Stimulated activated CD4-positive, alpha-beta T cell treated with anti-CD3 and anti-CD28 coated beads, Interleukin-12 subunit alpha, Interleukin-12 subunit beta, amount 100 ng/mL, for 24 hours (primary cell): ENCODE data around the gene PAWR.
"Not testable (repeated sequence)": the region's sequence is repeated elsewhere in the genome, so short reads cannot be mapped to it uniquely, and the experiment has no call there.

Experiments
- DNase-seq, 2 experiments: peaks; one replicate each; pipeline ENCODE4 v3.0.0-alpha.2; 2020; ENCODE audit warnings: low read depth in 2 of 2

PAWR gene

DNA sequence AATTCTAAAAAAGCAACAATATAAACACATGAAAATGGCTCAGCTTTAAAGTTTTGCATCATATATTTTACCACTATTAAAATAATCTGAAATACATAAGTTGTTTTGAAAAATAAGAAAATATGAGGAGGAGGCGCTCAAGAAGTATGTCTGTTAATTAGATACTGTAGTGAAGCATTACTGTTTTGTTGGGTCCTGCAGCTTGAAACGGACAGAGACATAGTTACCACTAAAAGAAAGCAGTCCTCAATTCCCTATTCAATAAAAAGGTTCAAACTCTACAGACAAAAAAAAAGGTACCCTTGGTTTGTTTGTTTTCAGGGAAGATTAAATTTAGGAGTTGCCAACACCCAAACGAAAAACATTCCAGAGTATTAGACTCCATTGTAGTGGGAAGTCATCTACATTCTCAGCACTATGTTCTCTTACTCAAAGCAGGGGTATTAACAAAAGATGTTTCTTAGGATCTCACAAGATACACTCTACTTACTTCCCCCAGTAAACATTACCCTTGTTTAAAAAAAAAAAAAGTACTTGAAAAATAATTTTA, 3.0 kb downstream of the PAWR start:
- DNase-seq, result no peak

DNA sequence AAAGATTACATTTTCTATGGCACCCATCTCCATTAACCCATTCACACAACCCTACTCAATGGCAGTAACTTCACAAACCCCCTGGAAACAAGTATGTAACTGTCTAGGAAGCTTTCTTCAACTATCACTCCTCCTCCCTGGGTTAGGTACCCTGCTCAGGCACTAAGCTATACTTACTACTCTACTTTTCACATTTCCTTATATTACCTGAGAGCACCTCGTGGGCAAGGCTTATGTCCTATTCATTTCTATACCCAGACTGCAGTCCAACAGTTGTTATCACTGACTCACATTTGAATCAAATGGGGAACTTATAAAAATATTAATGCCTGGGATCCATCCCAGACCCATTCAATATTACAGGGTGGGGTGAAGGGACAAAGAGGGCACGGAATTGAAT, 4.6 kb downstream of the PAWR start:
- no peak for DNase-seq

DNA sequence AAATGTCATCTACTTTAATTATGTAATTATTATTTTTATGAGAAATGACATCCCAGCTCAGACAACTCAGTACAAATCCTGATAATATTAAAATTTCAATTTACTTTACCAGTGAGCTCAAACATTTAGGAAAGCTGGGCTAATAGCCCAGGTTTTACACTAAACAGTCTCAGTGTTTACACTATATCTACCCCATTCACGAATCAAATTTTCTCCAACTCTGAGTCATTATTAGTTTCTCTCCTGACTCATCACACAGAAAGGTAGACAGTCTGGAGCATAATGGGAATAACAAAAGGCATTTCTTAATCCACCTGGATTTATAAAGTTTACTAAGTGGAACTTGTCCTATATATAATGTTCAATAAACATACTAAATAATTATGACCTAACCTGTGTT, 5.7 kb downstream of the PAWR start:
- DNase-seq, result no peak

DNA sequence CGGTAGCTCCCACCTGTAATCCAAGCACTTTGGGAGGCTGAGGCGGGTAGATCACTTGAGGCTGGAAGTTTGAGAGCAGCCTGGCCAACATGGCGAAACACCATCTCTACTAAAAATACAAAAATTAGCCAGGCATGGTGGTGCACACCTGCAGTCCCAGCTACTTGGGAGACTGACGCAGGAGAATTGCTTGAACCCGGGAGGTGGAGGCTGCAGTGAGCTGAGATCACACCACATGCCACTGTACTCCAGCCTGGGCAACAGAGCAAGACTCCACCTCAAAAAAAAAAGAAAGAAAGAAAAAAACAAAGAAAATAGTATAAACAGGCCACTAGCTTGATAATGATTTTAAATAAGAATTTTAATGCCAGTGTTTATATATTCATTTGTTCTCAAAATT, 6.4 kb downstream of the PAWR start:
- DNase-seq, result not testable (repeated sequence)

DNA sequence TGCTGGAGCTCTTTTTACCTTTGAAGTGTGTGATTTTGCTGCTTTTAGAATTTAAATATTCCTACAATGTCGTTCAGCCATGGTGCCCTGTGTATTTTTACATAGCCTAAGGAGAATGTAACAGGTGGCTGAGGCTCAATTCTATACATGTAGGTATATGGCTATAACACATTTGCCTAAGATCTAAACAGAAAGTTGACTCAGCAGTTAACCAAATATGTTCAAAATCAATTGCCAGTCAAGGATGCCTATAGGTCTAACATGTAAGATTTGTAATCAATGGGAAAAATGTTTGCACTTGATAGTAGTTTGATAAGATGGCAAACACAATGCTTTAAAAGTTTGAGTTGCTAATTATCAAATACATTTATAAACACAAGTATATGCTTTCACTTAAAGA, 8.2 kb downstream of the PAWR start:
- DNase-seq, result no peak

DNA sequence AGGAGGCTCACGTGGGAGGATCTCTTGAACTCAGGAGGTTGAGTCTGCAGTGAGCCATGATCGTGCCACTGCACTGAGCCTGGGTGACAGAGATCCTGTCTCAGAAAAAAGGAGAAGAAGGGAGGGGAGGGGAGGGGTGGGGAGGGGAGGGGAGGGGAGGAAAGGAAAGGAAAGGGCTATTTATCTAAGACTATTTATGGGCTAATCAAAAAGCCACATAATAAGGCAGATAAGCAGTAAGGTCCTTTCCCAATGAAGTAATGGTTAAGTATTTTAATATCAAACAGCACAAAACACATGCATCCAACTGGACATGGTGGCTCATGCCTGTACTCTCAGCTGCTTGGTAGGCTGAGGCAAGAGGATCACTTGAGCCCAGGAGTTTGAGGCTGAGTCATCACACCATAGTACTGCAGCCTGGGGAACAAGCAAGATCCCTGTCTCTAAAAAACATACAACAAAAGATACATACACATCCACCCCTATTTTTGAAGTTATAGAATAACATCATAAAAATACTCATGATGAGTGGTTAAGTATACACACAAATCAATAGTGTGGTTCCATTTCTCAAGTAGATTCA, 9.7 kb downstream of the PAWR start:
- DNase-seq, result no peak

DNA sequence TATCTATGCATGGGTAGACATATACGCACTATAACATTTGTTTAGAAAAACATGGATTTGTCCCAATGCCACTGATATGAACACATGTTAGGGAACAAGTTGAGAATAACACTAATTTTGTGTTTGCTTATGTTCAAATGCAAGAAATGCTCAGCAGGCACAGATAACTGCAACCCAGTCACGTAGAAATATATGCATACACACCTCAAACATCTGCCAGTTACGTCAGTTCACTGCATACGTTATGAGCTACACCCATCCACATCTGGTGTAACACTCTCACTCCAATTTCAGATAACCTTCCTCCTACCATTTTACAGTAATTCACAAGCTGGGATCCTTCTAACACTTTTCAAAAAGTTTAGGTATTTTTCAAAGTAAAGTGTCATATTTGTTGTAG, 10.7 kb downstream of the PAWR start:
- DNase-seq, result no peak

DNA sequence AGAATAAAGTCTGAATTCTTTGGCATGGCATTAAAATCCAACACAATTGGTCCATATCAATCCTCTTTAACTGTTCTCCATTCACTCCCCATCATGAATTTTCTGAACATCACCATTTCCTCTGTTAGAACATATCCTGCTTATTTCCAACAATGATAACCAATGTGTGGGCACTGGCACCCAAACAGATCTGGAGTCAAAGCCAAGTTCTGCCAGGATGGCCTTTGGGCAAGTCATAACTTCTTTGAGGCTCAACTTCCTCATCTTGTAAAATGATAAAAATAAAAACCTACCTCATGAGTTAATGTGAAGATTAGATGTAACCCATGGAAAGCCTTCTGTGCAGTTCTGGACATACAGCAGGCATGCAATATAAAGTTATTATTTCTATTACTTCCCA, 12.5 kb downstream of the PAWR start:
- no peak for DNase-seq

DNA sequence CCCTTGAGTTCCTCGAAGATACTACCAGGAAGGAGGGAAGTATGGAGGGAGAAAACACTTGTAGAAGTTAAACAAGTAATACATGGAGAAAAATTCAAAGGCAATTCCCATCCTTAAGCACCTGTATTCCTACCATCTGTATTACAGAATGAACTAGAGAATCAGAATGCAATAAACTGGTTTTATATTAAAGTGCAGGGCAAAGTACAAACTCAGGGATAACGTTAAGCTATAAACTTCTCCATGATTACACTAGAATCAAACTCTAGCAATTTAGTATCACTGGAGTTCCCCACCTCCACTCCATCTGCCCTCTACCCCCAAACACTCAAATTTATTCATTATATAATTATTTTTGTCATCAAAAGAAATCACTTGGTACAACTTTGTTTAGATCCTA, 13.1 kb downstream of the PAWR start:
- no peak for DNase-seq

DNA sequence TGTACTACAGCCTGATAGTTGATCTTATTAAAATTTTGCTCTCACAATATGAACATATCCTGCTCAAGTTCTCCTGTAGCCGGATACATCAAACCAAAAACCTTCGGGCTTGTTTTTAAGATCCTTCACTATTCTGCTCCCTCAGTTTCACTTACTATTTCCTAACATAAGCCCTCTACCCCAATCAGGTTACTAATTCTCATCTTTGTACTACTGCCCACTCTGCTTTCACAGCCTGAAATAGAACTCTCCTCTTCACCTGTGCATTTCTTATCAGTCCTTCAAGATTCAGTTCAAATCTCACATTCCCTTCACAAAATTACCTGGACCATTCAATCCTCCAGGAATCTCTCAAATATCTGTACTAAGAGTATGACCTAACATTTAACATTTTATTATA, 14.2 kb downstream of the PAWR start:
- no peak for DNase-seq

DNA sequence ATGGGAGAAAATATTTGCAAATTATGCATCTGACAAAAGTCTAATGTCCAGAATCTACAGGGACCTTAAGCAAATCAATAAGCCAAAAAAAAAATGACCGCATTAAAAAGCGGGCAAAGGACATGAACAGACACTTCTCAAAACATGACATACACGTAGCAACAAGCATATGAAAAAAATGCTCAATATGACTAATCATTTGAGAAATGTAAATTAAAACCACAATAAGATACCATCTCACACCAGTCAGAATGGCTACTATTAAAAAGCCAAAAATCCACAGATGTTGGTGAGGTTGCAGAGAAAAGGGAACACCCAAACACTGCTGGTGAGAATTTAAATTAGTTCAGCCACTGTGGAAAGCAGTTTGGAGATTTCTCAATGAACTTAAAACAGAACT, 16.1 kb downstream of the PAWR start:
- no peak for DNase-seq

DNA sequence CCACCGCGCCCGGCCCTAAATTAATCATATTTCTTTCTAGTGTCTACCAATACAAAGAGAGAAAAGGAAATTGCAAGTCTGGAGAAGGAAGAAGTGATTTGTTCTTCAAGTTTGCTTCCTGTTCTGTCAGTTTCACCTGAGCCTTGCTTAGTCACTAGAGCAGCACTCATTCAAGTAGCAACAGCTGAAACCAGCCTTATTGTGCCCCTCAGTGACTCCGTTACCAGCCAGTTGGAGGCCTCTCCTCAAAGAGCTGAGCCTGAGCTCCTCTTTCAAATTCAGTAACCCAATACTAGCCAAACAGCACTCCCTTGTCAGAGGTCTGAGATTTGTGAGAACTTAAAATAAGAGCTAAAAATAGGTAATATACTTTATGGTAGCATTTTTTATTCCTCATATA, 17.4 kb downstream of the PAWR start:
- no peak for DNase-seq

DNA sequence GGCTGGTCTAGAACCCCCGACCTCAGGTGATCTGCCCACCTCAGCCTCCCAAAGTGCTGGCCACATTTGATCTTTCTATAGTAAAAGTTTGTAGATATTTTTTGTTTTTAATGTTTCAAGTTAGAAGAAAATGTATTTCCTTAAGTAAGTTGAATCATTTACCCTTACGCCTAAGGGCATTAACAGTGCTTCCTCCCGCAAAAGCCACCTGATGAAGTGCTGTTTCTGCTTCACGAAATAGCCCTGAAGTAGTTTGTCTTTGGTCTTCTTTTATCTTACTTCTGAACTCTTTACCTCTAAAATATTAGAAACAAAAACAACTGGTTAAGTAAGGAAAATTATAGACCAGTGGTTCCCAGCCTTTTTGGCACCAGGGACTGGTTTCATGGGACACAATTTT, 22.7 kb downstream of the PAWR start:
- no peak for DNase-seq

DNA sequence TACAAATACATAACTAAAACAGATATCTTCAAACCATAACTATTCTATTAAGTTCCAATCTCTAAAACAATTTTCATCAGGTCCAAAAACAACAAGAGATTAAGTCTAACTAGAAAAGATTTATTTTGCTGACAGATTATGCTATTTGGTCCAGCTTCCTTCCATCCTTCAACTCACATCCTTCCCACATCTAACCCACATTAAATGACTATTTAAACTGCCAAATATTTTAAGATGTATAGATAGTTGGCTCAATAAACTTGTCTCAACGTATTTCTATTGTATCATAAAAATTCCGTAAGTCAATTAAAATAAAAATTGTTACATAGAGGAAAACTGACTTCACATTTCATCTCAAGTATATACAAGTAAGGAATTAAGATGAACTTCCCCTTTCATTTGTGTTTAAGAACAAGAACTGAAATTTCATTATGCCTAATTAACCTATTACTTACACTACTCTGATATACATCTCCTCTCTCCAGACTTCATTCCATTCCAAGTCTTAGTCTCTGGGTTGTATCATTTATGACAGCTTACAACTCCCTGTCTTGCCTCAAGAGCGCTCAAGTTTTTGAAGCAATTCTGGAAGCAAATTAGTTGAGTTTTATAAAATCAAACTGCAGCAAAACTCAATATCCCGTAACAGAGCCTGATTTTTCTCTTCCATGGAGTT, 25.4 kb downstream of the PAWR start:
- DNase-seq, result no peak

DNA sequence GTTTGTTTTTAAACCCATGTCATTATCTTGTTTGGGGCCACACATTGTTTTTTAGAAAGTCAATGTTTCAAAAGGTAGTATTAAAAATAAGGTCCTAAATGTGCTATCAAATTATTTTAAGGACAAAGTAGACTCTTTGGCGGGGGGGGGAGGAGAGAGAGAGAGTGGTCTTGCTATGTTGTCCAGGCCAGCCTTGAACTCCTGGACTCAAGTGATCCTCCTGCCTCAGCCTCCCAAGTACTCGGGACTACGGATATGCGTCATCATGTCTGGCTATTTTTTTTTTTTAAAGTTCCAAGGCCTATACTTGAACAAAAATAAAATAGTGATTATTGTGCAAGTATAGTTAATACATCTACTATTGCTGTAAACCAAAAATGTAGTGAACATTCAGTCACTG, 26.2 kb downstream of the PAWR start:
- DNase-seq, result no peak

DNA sequence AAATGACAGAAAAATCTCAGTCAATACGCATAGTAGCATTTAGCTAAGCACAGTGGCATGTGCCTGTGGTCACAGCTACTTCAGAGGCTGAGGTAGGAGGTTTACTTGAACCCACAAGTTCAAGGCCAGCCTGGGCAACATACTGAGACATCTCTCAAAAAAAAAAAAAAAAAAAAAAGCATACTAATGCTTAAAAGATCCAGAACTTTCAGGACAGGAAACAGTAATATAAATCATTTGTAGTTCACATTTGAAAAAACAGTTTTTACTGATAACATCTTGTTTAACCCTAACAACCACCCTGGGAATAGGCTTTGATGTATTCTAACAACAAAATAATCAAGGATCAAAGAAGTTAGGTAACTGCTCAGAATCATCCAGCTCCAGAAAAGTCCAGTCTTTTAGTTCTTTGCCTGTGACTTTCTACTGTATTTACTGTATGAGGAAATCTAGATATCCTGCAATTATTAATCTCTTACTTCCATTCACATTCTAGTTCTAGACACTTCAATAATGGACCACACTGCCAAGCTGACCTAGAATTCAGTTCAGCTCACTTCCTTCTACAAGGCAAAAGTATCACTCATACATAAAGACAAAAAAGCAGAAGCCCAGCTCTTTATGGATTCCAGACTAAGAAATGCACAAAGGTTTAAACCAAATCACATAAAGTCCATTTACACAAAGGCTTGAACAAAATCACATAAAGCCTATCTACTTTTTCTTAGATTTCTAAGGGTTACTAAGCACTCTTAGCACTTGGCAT, 28.5 kb downstream of the PAWR start:
- no peak for DNase-seq

DNA sequence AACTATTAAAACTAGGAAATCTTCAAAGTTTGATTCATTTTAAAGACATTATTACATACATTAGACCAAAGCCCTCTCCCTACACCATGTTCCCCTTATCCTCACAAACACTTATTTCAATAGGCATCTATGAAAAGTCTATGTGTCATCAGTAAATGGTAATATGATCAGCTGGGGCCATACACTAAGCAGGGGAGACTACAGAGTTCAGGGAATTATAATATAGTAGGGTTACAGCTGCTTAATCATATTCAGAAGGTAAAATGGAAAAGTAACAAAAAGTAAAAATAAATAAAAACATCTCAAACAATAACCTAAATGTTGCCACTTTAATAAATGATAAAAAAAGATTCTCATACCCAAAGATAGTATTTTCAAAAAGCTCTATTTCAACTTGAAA, 29.1 kb downstream of the PAWR start:
- no peak for DNase-seq

DNA sequence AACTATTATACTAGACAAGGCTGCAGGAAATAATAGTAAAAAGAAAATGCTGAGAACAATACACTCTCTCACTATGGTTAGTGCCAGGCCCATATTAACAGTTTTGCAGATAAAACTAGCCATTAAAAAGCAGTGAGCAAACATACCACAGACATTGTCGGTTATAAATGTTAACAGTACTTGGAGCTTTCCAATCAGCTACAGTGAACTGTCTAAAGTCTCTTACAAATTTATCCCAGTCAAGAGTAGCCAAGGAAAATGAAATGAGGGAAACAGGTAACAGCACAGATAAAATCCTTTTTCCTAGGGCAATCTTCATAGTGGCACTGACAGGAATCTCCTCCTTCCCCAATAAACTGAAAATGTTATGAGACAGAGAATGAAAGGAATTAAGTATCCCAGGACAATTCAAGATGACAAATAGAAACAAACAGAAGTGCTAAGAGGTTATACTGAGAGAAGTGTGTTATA, 30.8 kb downstream of the PAWR start:
- no peak for DNase-seq

DNA sequence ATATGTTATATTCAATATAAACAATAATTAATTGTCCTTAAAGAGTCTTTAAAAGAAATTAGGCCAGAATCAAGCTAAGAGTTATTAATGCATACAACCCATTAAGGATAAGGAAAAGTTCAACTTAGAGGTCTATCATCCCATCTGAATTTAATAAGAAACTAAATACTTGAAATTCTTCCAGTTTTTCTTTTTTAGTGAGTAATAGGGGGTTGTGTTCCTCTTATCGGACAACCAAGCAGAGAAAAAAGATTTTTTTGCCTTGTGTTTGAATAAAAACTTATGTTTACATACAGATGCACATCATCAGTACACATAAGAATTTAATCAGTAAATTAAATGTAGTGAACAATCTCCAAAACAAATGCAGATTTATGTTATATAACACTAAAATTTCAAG, 32.5 kb downstream of the PAWR start:
- no peak for DNase-seq

DNA sequence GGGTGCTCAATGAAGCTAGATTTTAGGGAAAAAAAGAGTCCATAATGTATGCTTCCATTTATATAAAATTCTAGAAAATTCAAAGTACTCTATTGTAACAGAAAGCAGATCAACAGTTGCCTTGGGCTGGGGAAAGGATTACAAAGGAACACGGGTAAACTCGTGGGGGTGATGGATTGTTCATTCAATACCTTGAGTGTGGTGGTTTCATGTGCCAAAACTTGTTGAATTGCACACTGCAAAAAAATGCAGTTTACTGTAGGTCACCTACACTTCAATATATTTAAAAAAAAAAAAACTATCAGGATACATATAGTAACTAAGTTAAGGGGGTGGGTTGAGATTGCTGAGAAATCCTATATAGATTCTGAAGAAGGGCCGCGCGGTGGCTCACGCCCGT, 33.6 kb downstream of the PAWR start:
- no peak for DNase-seq

DNA sequence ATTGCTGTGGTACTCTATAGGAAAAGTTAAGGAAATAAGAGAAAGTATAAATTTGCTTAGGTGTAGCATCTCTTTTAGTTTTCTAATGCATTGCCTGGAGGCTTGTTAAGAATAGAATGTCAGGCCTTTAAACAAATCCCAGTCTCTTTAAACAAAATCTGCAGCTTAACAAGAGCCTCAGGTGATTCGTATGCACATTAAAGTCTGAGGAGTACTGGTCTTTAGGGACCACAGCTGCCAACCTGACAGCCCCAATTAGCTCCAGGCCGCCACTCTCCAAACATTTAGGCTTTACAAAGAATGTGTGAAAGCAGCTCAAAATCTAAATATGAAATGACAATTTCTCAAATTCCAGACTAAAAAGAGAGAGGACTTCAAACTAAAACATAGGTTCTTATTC, 35.7 kb downstream of the PAWR start:
- no peak for DNase-seq

DNA sequence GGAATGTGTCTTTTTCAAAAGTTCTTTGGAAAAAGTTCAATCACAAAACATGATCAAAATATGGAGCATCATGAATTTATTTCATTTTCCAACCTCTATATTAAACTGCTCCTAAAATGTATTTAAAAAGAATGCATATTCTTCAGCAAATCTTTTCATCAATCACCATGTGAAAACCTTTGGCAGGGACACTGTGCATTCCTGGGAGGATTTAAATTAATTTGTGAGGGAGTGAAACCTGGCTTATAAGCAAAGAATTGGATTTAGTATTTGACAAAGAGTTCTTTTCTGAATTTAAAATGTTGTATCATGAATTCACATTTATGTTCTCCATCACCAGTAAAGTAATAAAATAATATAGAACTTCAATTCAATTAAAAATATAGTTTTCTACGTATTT, 38.2 kb downstream of the PAWR start:
- no peak for DNase-seq

DNA sequence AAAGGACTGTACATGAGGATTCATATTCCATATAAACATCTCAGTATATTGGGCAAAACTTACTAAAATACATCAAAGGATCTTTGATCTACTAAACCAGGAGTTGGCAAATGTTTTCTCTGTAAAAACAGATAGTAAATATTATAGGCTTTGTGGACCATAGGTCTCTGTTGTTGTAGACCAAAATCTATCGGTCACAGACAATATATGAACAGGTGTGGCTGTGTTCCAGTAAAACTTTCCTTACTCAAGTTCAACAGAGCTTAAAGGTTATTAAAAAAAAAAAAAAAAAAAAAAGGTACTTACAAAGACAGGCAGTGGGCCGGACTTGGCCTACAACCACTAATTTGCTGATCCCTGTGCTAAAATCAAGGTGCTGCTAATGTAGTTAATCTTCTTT, 40.3 kb downstream of the PAWR start:
- DNase-seq, result no peak
